WTC11 (cell line): Measurements from ENCODE around the gene EXOSC7.
"Not testable (repeated sequence)": the region's sequence is repeated elsewhere in the genome, so short reads cannot be mapped to it uniquely, and the experiment has no call there.

Experiments
- AFF4 ChIP-seq: sonication (generic); formaldehyde crosslinking; IDR thresholded peaks from 2 replicates; pipeline ENCODE4 v1.8.1; 2023; ENCODE audit warnings: mild to moderate bottlenecking, missing genetic modification reagents, borderline replicate concordance
- ATF3 ChIP-seq: sonication (generic); formaldehyde crosslinking; conservative IDR thresholded peaks from 2 replicates; pipeline ENCODE4 v1.8.1; 2022; ENCODE audit warnings: mild to moderate bottlenecking, missing genetic modification reagents
- CTCF ChIP-seq: fragments of 200-600 bp; IDR thresholded peaks from 2 replicates; pipeline ENCODE4 v1.8.0; 2022; ENCODE audit warnings: antibody characterized with exemption
- ELF4 ChIP-seq: sonication (generic); formaldehyde crosslinking; IDR thresholded peaks from 2 replicates; pipeline ENCODE4 v1.8.1; 2022; ENCODE audit warnings: low read depth, mild to moderate bottlenecking, moderate library complexity, missing genetic modification reagents
- ESRRA ChIP-seq: sonication (generic); formaldehyde crosslinking; IDR thresholded peaks from 2 replicates; pipeline ENCODE4 v1.8.1; 2022; ENCODE audit warnings: mild to moderate bottlenecking, missing genetic modification reagents, borderline replicate concordance
- FOXK1 ChIP-seq: sonication (generic); formaldehyde crosslinking; IDR thresholded peaks from 2 replicates; pipeline ENCODE4 v1.8.0; 2022; ENCODE audit warnings: mild to moderate bottlenecking, moderate library complexity, missing genetic modification reagents
- ZNF121 ChIP-seq: sonication (generic); formaldehyde crosslinking; IDR thresholded peaks from 2 replicates; pipeline ENCODE4 v1.8.0; 2023; ENCODE audit warnings: missing genetic modification reagents

GRCh38 chr3:44949770-44950169 lies 26.3 kb upstream of the EXOSC7 start:
- TF ChIP-seq ESRRA (CRISPR knock-in tag); AFF4 (CRISPR knock-in tag); ELF4; ATF3 (CRISPR knock-in tag); CTCF; FOXK1 (CRISPR knock-in tag): not testable (repeated sequence)
- peak; percentile 92 for TF ChIP-seq ZNF121 (CRISPR knock-in tag)
